HCT116 (cell line): Measurements from ENCODE around the gene CDX1. TPM values are rescaled to one million over a fixed set of nuclear protein-coding genes. Genes with fewer than 3 reads are reported as not detected.

Experiments used
- ATAC-seq: fragments of 200-7000 bp; cut with Tn5 transposase; 2 replicates; pipeline ENCODE4 v1.9.1; 2020; ENCODE audit warnings: mild to moderate bottlenecking, moderate library complexity
- BruUV-seq: library from RNA; stranded (reverse); fragments of 400-500 nt; replicated peaks from 2 replicates; lab custom pipeline; 2021; lab: Mats Ljungman, UMichigan
- CTCF ChIA-PET: fragments of 300-600 bp; sonication (Branson Sonifier 250); formaldehyde crosslinking; loops from one replicate; lab custom pipeline; 2021; ENCODE audit warnings: antibody characterized with exemption; lab: Charles Lee
- POLR2A ChIA-PET: fragments of 300-600, 350-600 bp; sonication (Branson Sonifier 250); formaldehyde crosslinking; loops from one replicate; lab custom pipeline; 2021; ENCODE audit warnings: antibody characterized with exemption; lab: Charles Lee
- RAD21 ChIA-PET, 2 experiments: fragments of 300-600 bp; sonication (Branson Sonifier 250); formaldehyde crosslinking; loops; one replicate each; lab custom pipeline; 2023; ENCODE audit warnings: low total read pairs in 2 of 2; ENCODE audit not compliant: uncharacterized antibody in 2 of 2, unreplicated experiment in 2 of 2, low non-redundant PET in 1 of 2; lab: Charles Lee
- DNase-seq: peaks from one replicate; pipeline ENCODE4 v3.0.0-alpha.2; 2010; ENCODE audit warnings: low read depth, low spot score
- H2AFZ ChIP-seq: fragments of 200-600 bp; shearing (Covaris generic), sonication (generic); 2 replicates; pipeline ENCODE4 v1.6.1; 2017; ENCODE audit warnings: low read depth, mixed run types, mixed read lengths, antibody characterized with exemption, low read length; ENCODE audit not compliant: poor library complexity, severe bottlenecking
- H3K27ac ChIP-seq: 2 replicates; pipeline ENCODE4 v1.5.1; 2012; ENCODE audit warnings: low read depth, low read length
- H3K27me3 ChIP-seq: fragments of 200-600 bp; sonication (generic); 2 replicates; pipeline ENCODE4 v1.6.1; 2016; ENCODE audit warnings: mixed run types, low read length, mixed read lengths; ENCODE audit not compliant: insufficient read depth
- H3K36me3 ChIP-seq, 2 experiments: fragments of 200-500 bp in 1 of 2; fragments of 200-600 bp in 1 of 2; sonication (Bioruptor generic) in 1 of 2; sonication (generic) in 1 of 2; 2 replicates each; pipeline versions ENCODE4 v1.5.1 to v1.6.1; 2014 to 2016; ENCODE audit warnings: low read length in 2 of 2, inconsistent platforms in 1 of 2, mixed read lengths in 1 of 2, mixed run types in 1 of 2; ENCODE audit not compliant: insufficient read depth in 2 of 2, control insufficient read depth in 1 of 2
- H3K4me1 ChIP-seq, 2 experiments: fragments of 200-600 bp in 1 of 2; sonication (generic) in 1 of 2; 2 replicates each; pipeline versions ENCODE4 v1.5.1 to v1.6.1; 2012 to 2017; ENCODE audit warnings: low read length in 2 of 2, inconsistent platforms in 1 of 2, mild to moderate bottlenecking in 1 of 2, mixed read lengths in 1 of 2, mixed run types in 1 of 2, moderate library complexity in 1 of 2; ENCODE audit not compliant: insufficient read depth in 2 of 2, control insufficient read depth in 1 of 2
- H3K4me2 ChIP-seq: fragments of 200-600 bp; sonication (generic); 2 replicates; pipeline ENCODE4 v1.6.1; 2017; ENCODE audit warnings: mixed run types, low read length, mixed read lengths
- H3K4me3 ChIP-seq, 2 experiments: fragments of 200-600 bp in 1 of 2; sonication (generic) in 1 of 2; replicated peaks in 1 of 2; 2 replicates each; pipeline ENCODE4 v1.5.1; 2011 to 2016; ENCODE audit warnings: low read length in 2 of 2, control low read depth in 1 of 2, low read depth in 1 of 2, mild to moderate bottlenecking in 1 of 2, mixed read lengths in 1 of 2, mixed run types in 1 of 2
- H3K79me2 ChIP-seq: fragments of 200-600 bp; sonication (generic); 2 replicates; pipeline ENCODE4 v1.6.1; 2017; ENCODE audit warnings: mild to moderate bottlenecking, mixed run types, low read length, moderate library complexity, mixed read lengths; ENCODE audit not compliant: insufficient read depth
- H3K9ac ChIP-seq: fragments of 200-600 bp; sonication (generic); 2 replicates; pipeline ENCODE4 v1.6.1; 2016; ENCODE audit warnings: low read length, mixed read lengths
- H3K9me2 ChIP-seq: fragments of 200-600 bp; sonication (generic), shearing (Covaris generic); 2 replicates; pipeline ENCODE4 v1.6.1; 2017; ENCODE audit warnings: mixed run types, mild to moderate bottlenecking, moderate library complexity; ENCODE audit not compliant: insufficient read depth
- H3K9me3 ChIP-seq, 2 experiments: fragments of 200-500 bp in 1 of 2; fragments of 200-600 bp in 1 of 2; sonication (Bioruptor generic) in 1 of 2; sonication (generic) in 1 of 2; 2 replicates each; pipeline ENCODE4 v1.6.1; 2014 to 2017; ENCODE audit warnings: low read length in 2 of 2, mixed read lengths in 2 of 2, inconsistent platforms in 1 of 2, low read depth in 1 of 2, mild to moderate bottlenecking in 1 of 2, mixed run types in 1 of 2, moderate library complexity in 1 of 2; ENCODE audit not compliant: control insufficient read depth in 1 of 2, insufficient read depth in 1 of 2
- H4K20me1 ChIP-seq: fragments of 200-600 bp; sonication (generic), shearing (Covaris generic); 2 replicates; pipeline ENCODE4 v1.6.1; 2017; ENCODE audit warnings: mixed run types, mild to moderate bottlenecking, moderate library complexity; ENCODE audit not compliant: insufficient read depth
- ELF1 ChIP-seq: IDR thresholded peaks from 2 replicates; pipeline ENCODE4 v1.6.1; 2012; ENCODE audit warnings: low read depth, borderline replicate concordance
- FOSL1 ChIP-seq: IDR thresholded peaks from 2 replicates; pipeline ENCODE4 v1.6.1; 2012; ENCODE audit warnings: low read depth
- POLR2AphosphoS5 ChIP-seq: IDR thresholded peaks from 2 replicates; pipeline ENCODE4 v1.6.1; 2011; ENCODE audit warnings: mild to moderate bottlenecking, low read depth, low read length, moderate library complexity
- REST ChIP-seq: IDR thresholded peaks from 2 replicates; pipeline ENCODE4 v1.6.1; 2012; ENCODE audit warnings: low read depth
- YY1 ChIP-seq: IDR thresholded peaks from 2 replicates; pipeline ENCODE4 v1.6.1; 2011; ENCODE audit warnings: low read length, low read depth, moderate library complexity, mild to moderate bottlenecking; ENCODE audit not compliant: insufficient replicate concordance; ENCODE audit errors: extremely low read depth
- intact Hi-C: fragments of 100-400 bp; cut with micrococcal nuclease; formaldehyde crosslinking; loops from 2 replicates; pipeline ENCODE4 v1.10.0; 2022
- total RNA-seq: library from RNA; stranded (reverse); gene quantifications from one replicate; pipeline ENCODE4 v1.2.1, GENCODE V29; 2021; ENCODE audit not compliant: unreplicated experiment

CDX1 gene
- total RNA-seq, 1 experiment from 2014 or later = not detected

- H3K36me3 ChIP-seq = no peaks in the 10 kb centered on the region
- H3K4me3 ChIP-seq = no peak overlapping the region
- H4K20me1 ChIP-seq = no peaks in the 10 kb centered on the region
- ATAC-seq = no peak
- intact Hi-C loops = no loop called here
- no TSS peak for BruUV-seq
- no peaks in the 10 kb centered on the region for H3K9me3 ChIP-seq
- H3K4me1 ChIP-seq = no peaks in the 10 kb centered on the region
- DNase-seq = no peak
- no peak overlapping the region for H3K27ac ChIP-seq
- H3K79me2 ChIP-seq = no peaks in the 10 kb centered on the region
- no peak overlapping the region for H2AFZ ChIP-seq
- H3K4me2 ChIP-seq = no peak overlapping the region
- no peaks in the 10 kb centered on the region for H3K9me2 ChIP-seq
- no peaks in the 10 kb centered on the region for H3K27me3 ChIP-seq
- H3K9ac ChIP-seq = no peak overlapping the region
- TF ChIP-seq YY1 (no peak), REST (no peak), ELF1 (no peak), FOSL1 (no peak), POLR2AphosphoS5 (no peak)
- TF ChIP-seq, all 23 proteins: peak for 0
- ChIA-PET POLR2A (no interaction called here), CTCF (no interaction called here), RAD21 (no interaction called here)
Observed at GRCh38 chr5:150135557-150136304, 30.8 kb upstream of the CDX1 start.
